Coronary artery (tissue), 2 donors: ENCODE results near the gene APCDD1.
A peak's percentile ranks its signal among the peaks of the same experiment; 100 is the strongest.
"Not testable (repeated sequence)": the region's sequence is repeated elsewhere in the genome, so short reads cannot be mapped to it uniquely, and the experiment has no call there.

Source experiments
- DNase-seq: peaks from one replicate; pipeline ENCODE4 v3.0.0-alpha.2; 2017; ENCODE audit warnings: low spot score
- H3K27ac ChIP-seq, 2 donors: fragments of 200-600 bp; sonication (generic); one replicate each; pipeline ENCODE4 v1.5.1; 2016 to 2019
- H3K4me3 ChIP-seq: fragments of 200-600 bp; sonication (generic); 2 replicates; pipeline ENCODE4 v1.5.1; 2016; ENCODE audit warnings: mild to moderate bottlenecking, moderate library complexity
- TF ChIP-seq, protein P1 (sequence below): fragments of 200-600 bp; sonication (generic); IDR thresholded peaks from one replicate; pipeline ENCODE4 v1.5.1; 2019; ENCODE audit warnings: antibody characterized with exemption

Gene APCDD1

DNA sequence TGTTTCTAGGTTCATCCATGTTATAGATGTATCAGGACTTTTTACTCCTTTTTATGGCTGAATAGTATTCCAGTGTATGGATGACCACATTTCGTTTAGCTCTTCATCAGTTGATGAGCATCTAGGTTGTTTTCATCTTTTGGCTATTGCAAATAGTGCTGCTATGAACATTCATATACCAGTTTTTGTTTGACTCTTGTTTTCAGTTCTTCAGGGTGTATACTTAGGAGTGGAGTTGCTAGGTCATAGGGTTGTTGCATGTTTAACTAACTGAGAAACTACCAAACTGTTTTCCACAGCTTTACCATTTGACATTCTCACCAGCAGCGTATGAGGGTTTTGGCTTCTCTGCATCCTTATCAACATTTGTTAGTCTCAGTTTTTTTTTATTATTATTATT is 45.6 kb downstream of the APCDD1 start:
- no peak overlapping the region for H3K27ac ChIP-seq
- H3K4me3 ChIP-seq: no peak overlapping the region
- DNase-seq: no peak

DNA sequence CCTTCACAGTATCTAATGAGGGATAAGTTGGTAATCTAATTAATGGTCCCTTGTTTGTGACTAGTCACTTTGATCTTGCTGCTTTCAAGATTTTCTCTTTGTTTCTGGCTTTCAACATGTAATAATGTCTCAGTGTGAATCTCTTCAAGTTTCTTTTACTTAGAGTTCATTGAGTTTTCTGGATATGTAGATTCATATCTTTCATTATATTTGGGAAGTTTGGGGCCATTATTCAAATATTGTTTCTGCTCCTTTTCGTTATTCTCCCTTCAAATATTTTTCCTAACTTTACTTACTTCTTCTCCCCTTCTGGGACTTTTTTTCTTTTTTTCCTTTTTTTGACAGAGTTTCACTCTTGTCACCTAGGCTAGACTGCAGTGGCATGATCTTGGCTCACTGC is 50.3 kb downstream of the APCDD1 start:
- no peak for DNase-seq
- H3K27ac ChIP-seq: no peak overlapping the region
- TF ChIP-seq, protein P1, sequence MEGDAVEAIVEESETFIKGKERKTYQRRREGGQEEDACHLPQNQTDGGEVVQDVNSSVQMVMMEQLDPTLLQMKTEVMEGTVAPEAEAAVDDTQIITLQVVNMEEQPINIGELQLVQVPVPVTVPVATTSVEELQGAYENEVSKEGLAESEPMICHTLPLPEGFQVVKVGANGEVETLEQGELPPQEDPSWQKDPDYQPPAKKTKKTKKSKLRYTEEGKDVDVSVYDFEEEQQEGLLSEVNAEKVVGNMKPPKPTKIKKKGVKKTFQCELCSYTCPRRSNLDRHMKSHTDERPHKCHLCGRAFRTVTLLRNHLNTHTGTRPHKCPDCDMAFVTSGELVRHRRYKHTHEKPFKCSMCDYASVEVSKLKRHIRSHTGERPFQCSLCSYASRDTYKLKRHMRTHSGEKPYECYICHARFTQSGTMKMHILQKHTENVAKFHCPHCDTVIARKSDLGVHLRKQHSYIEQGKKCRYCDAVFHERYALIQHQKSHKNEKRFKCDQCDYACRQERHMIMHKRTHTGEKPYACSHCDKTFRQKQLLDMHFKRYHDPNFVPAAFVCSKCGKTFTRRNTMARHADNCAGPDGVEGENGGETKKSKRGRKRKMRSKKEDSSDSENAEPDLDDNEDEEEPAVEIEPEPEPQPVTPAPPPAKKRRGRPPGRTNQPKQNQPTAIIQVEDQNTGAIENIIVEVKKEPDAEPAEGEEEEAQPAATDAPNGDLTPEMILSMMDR: no peak
- no peak overlapping the region for H3K4me3 ChIP-seq

More for the DNA sequence above, 45.6 kb downstream of the APCDD1 start:
- TF ChIP-seq, protein P1: no peak

DNA sequence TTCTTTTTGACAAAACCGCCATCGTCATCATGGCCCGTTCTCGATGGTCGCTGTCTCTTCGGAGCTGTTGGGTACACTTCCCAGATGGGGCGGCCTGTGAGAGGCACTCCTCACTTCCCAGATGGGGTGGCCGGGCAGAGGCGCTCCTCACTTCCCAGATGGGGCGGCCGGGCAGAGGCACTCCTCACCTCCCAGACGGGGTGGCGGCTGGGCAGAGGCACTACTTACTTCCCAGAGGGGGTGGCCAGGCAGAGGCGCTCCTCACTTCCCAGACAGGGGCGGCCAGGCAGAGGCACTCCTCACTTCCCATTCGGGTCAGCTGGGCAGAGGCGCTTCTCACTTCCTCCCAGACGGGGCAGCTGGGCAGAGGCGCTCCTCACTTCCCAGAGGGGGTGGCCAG is 51.5 kb downstream of the APCDD1 start:
- H3K4me3 ChIP-seq, DNase-seq, H3K27ac ChIP-seq: not testable (repeated sequence)

DNA sequence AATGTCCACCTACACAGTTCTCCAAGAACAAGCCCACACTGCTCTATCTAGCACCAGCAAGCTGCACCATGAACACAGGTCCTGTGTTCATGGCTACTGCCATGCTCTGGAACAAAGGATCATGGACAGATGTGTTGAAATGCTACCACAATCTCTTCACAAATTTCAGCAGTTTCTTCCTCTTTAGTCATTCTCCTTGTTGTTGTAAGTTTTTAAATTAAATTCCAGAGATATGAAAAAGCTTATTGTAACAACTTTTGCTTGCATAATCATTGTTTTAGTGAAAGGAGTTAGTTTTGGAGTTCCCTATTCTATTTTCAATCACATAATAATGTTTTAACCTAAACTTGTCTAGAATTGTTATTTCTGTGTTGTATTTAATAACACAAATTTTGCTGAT is 54.2 kb downstream of the APCDD1 start:
- Histone ChIP-seq H3K4me3 (no peak overlapping the region), H3K27ac (no peak overlapping the region)
- DNase-seq: no peak
- TF ChIP-seq, protein P1: no peak

DNA sequence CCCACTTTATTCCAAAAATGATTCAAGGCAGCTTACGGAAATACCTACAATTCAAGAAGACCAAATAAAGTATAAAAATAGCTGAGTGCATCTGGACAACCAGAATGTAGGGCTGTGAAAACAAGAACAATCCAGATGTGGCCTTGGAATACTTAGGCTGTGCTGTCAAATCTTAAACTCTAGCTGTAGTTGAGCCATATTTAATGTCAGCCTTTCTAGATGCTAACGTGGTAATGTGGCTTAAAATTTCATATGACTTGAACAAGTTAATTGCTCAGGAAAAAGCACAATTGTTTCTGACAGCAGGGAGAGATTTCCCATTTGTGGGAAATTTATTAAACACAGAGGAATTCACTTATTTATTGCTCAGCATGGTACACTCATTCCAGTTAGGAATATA is 56.8 kb downstream of the APCDD1 start:
- Histone ChIP-seq H3K4me3 (no peak overlapping the region), H3K27ac (no peak overlapping the region)
- TF ChIP-seq, protein P1: no peak
- DNase-seq: no peak

DNA sequence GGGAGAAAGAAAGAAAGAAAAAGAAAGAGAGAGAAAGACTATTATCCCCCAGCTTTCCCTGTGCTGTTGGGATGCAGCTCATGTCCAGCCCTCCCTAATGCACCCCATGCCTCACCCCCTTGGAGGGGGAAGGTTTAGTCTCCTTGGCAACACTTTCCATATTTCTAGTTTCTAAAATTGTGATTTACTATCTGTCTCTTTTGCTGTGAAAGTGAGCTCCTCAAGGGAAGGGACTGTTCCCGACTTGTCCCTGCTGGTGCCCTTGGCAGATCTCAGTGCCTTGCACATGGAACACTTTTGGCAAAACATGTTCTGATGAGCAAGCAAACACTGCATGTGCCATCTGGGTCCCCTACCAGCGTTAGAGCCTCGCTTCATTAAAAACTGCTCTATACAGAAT is 59.6 kb downstream of the APCDD1 start:
- H3K4me3 ChIP-seq: no peak overlapping the region
- TF ChIP-seq, protein P1: no peak
- peak overlapping the region; percentile 25 to 39 for H3K27ac ChIP-seq
- no peak for DNase-seq

DNA sequence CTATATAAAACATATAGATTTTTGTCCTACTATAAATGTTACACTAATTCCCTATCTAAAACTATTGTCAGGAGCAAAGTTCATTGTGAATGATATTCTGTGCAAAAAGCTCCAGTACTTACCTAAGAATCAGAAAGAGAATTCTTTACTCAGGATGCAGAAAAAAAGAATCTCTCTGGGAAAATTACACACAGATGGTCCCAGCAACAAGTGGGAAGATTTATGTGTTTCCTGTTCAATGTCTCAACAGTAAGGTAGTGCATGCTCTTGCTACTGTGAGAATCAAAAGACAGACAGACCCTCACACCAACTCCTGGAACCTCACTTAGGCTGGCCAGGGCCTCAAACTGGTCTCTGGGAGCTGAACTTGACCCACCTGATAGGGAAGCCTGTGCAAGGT is 60.2 kb downstream of the APCDD1 start:
- DNase-seq: no peak
- Histone ChIP-seq H3K27ac (peak overlapping the region in 1 of 2 donors; percentile 85), H3K4me3 (no peak overlapping the region)
- TF ChIP-seq, protein P1: no peak

DNA sequence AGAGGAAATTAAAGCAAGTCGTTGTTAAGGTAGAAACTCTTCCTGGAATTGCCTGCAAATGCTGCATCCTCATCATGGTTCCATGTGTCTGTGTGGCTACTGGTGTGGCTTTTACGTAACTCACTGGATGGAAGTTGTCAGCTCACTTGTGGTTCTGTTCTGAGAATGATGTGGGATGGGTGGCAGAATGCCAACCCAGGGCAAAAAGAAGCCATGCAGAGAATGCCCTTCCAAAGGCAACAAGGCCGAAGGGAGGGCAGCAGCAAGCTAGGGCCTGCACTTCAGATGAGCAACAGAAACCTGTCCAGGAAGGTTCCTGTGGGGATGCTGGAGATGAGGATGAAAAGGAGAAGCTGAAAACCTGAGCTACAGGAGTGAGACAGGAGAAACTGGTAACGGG is 61.0 kb downstream of the APCDD1 start:
- peak overlapping the region; percentile 58 to 85 for H3K27ac ChIP-seq
- TF ChIP-seq, protein P1: no peak
- H3K4me3 ChIP-seq: no peak overlapping the region
- DNase-seq: no peak
